Measurements from ENCODE around the gene PPFIBP1. TPM values are rescaled to one million over a fixed set of nuclear protein-coding genes. Genes with fewer than 3 reads are reported as not detected.
"Not testable (repeated sequence)": the region's sequence is repeated elsewhere in the genome, so short reads cannot be mapped to it uniquely, and the experiment has no call there.

PPFIBP1 gene
- total RNA-seq, 4 donors from 2014 or later = 15.3 to 52.9 (median 39.8) TPM

DNA sequence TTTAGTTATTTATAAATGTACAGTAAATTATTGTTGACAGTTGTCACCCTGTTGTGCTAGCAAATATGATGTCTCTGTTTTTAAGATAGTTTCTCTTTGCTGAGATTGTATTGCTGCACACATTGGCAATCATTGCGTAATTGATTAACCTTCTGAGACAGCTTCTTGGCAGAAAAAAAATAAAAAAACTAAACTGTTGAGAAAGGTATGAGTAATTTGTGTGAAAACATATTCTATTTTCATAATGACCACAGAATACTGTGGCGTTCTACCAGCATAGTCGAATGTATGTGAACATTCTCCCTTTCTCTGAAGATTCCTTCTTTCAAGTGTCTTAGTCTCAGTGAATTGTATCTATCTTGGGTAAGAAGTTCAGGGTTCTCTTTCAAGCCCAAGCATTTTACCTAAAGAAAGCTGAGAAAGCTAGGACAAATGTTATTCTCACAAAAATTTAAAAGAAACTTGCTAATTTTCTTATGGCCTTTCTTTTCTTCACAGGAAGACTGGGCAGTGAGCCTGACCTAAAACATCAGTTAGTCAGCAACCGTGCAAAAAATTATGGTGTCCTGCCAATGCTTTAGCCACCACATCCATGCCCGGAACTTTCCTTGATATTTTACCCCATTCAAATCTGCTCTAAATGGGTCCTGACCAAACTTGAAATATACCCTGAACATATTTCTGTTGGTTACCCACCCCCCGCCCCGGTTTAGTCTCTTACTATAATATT lies 103.3 kb downstream of the PPFIBP1 start:
- peaks cover 0 to 8% (median 0%) of the 10 kb centered on the region in 4 donors for H3K4me1 ChIP-seq
- no peaks in the 10 kb centered on the region for H3K9me3 ChIP-seq
- TF ChIP-seq POLR2A (IDR thresholded peaks at IDR 0.05) = no peak
- no peak for TF ChIP-seq EP300 (IDR thresholded peaks at IDR 0.05; ENCODE audit: low read depth)
- TF ChIP-seq, protein P1, sequence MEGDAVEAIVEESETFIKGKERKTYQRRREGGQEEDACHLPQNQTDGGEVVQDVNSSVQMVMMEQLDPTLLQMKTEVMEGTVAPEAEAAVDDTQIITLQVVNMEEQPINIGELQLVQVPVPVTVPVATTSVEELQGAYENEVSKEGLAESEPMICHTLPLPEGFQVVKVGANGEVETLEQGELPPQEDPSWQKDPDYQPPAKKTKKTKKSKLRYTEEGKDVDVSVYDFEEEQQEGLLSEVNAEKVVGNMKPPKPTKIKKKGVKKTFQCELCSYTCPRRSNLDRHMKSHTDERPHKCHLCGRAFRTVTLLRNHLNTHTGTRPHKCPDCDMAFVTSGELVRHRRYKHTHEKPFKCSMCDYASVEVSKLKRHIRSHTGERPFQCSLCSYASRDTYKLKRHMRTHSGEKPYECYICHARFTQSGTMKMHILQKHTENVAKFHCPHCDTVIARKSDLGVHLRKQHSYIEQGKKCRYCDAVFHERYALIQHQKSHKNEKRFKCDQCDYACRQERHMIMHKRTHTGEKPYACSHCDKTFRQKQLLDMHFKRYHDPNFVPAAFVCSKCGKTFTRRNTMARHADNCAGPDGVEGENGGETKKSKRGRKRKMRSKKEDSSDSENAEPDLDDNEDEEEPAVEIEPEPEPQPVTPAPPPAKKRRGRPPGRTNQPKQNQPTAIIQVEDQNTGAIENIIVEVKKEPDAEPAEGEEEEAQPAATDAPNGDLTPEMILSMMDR (IDR thresholded peaks at IDR 0.05) = no peak
- intact Hi-C loops (cut with DNase I; ENCODE audit: low total_unique reads) = no loop called here
- no peaks in the 10 kb centered on the region for H3K36me3 ChIP-seq
- H3K27me3 ChIP-seq = no peaks in the 10 kb centered on the region
- peak overlapping the region in 3 of 4 donors; percentile 3 to 50 (median 19) for H3K27ac ChIP-seq
- in situ Hi-C loops (cut with MboI; ENCODE audit: low pct_ligation_motif_present in 1 of 4, low pct_unique_long_range_greater_than_20kb in 1 of 4, low sequenced_read_pairs in 3 of 4) = no loop called here
- DNase-seq = no peak
- H3K4me3 ChIP-seq = no peak overlapping the region
- WGBS, 2 donors (ENCODE audit: low coverage in 1 of 2) = 57 to 77% methylated on average over 3 to 7 of the region's 7 CpGs

DNA sequence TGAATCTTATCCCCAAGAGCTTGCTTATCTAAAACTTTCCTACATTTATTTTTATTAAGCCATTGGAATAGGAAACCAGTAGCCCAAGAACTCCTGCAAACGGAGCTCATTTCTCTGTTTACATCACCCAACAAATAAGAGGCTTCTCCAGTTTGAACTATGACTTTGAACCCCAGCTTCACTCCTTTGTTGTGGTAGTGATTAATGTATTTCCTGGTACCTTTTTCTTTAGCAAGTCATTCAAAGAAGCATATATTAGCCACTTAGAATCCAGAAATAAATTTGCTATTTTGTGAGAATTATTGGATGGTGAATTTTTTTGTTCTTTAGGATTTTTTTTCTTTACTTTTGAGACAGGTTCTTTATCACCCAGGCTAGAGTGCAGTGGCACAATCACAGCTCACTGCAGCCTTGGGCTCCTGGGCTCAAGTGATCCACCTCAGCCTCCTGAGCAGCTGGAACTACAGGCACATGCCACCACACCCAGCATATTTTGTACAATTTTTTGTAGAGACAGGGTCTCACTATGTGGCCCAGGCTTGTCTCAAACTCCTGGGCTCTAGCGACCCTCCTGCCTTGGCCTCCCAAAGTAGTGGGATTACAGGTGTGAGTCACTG lies 104.0 kb downstream of the PPFIBP1 start:
- WGBS, 2 donors (ENCODE audit: low coverage in 1 of 2) = 25 to 54% methylated on average over 1 to 2 of the region's 2 CpGs
- H3K27me3 ChIP-seq; H3K9me3 ChIP-seq; intact Hi-C loops (cut with DNase I; ENCODE audit: low total_unique reads); DNase-seq; H3K36me3 ChIP-seq; in situ Hi-C loops (cut with MboI; ENCODE audit: low pct_ligation_motif_present in 1 of 4, low pct_unique_long_range_greater_than_20kb in 1 of 4, low sequenced_read_pairs in 3 of 4); H3K4me3 ChIP-seq: not testable (repeated sequence)
- H3K27ac ChIP-seq = peak overlapping the region in 3 of 4 donors; percentile 3 to 50 (median 19)
- peaks cover 0 to 12% (median 0%) of the 10 kb centered on the region in 4 donors for H3K4me1 ChIP-seq

DNA sequence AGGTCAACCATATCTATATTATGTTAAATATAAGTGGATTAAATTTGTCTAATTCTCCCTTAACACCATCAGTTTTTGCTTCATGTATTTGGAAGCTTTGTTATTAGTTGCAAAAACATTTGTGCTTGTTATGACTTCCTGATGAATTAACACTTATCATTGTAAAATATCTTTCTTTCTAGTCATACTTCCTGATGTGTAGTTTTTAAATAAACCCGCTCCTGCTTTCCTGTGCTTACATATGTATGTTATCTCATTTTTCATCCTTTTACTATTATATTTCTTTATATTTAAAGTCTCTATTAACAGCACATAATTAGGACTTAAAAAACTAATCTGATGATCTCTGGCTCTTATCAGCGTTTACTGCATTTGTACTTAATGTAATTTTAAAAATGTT lies 106.2 kb downstream of the PPFIBP1 start:
- H3K4me3 ChIP-seq; DNase-seq; H3K27ac ChIP-seq; H3K9me3 ChIP-seq; H3K36me3 ChIP-seq; intact Hi-C loops (cut with DNase I; ENCODE audit: low total_unique reads); H3K27me3 ChIP-seq: not testable (repeated sequence)
- WGBS, 2 donors (ENCODE audit: low coverage in 1 of 2) = 76 to 84% methylated on average over 2 of the region's 2 CpGs
- in situ Hi-C loops (cut with MboI; ENCODE audit: low pct_ligation_motif_present in 1 of 4, low pct_unique_long_range_greater_than_20kb in 1 of 4, low sequenced_read_pairs in 3 of 4) = loop anchor here in 1 of 4 donors (10.0 kb wide), 1 partner anchor 195 kb away; no protein-coding TSS in a partner anchor
- H3K4me1 ChIP-seq = peaks cover 0 to 12% (median 0%) of the 10 kb centered on the region in 4 donors

DNA sequence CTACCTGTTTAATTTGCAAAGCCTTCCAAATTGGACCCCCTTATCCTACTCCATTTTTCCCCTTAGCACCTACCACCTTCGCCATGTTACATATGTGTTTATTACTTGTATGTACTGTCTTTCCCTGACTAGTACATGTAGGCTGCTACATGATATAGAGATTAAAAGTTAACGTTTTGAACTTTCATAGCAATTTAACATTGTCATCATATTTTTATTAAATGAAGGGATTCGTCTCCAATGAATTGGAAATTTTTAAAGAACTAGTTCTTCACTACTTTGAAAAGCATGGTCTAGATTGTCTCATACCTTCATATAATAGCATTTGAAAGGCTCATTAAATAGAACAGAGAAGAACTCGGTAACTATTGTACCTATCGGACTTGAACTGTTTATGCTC lies 107.4 kb downstream of the PPFIBP1 start:
- H3K9me3 ChIP-seq = no peaks in the 10 kb centered on the region
- no peak for TF ChIP-seq POLR2A (IDR thresholded peaks at IDR 0.05)
- in situ Hi-C loops (cut with MboI; ENCODE audit: low pct_ligation_motif_present in 1 of 4, low pct_unique_long_range_greater_than_20kb in 1 of 4, low sequenced_read_pairs in 3 of 4) = loop anchor here in 1 of 4 donors (10.0 kb wide), 1 partner anchor 197 kb away; no protein-coding TSS in a partner anchor
- no peak overlapping the region for H3K4me3 ChIP-seq
- 87 to 88% methylated on average over 5 of the region's 5 CpGs for WGBS, 2 donors (ENCODE audit: low coverage in 1 of 2)
- H3K27ac ChIP-seq = no peak overlapping the region
- no peaks in the 10 kb centered on the region for H3K36me3 ChIP-seq
- peaks cover 0 to 12% (median 0%) of the 10 kb centered on the region in 4 donors for H3K4me1 ChIP-seq
- no peaks in the 10 kb centered on the region for H3K27me3 ChIP-seq
- no peak for DNase-seq
- intact Hi-C loops (cut with DNase I; ENCODE audit: low total_unique reads) = no loop called here

DNA sequence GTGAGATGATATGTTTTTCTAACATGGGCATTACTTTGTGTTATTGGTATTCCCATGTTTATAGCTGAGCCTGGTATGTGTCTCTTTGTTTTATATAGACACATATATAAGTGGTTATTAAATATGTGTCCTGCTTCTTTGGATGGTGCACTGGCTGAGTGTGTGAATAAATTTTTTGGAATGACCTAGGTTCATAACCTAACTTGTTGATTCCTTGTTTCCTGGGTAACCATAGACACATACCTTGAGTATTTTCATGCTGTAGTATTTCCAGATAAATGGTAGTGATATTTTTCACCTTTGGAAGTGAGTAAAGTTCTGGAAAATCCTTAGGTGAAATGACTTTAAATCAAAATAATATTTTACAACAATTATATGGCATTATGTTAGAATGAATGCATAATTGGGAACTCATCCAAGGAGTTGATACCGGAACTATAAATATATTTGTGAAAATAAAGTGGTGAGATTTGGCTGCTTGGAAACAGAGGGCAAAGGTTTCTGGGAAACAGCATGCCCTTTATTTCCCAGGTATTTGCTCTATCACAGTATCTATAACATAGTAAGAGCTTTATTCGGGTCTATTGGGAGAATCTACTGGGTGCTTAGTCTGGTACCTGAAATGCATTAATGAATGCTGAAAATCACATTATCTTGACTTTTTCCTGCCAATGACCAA lies 107.9 kb downstream of the PPFIBP1 start:
- H3K27ac ChIP-seq = no peak overlapping the region
- no peaks in the 10 kb centered on the region for H3K36me3 ChIP-seq
- H3K4me3 ChIP-seq = no peak overlapping the region
- H3K9me3 ChIP-seq = no peaks in the 10 kb centered on the region
- H3K4me1 ChIP-seq = peaks cover 0 to 12% (median 0%) of the 10 kb centered on the region in 4 donors
- H3K27me3 ChIP-seq = no peaks in the 10 kb centered on the region
- TF ChIP-seq EP300 (IDR thresholded peaks at IDR 0.05; ENCODE audit: low read depth) (no peak), POLR2A (IDR thresholded peaks at IDR 0.05) (no peak), POLR2AphosphoS5 (IDR thresholded peaks at IDR 0.05) (no peak)
- TF ChIP-seq, protein P1 (IDR thresholded peaks at IDR 0.05) = no peak
- intact Hi-C loops (cut with DNase I; ENCODE audit: low total_unique reads) (no loop called here), in situ Hi-C loops (cut with MboI; ENCODE audit: low pct_ligation_motif_present in 1 of 4, low pct_unique_long_range_greater_than_20kb in 1 of 4, low sequenced_read_pairs in 3 of 4) (loop anchor here in 1 of 4 donors (10.0 kb wide), 1 partner anchor 197 kb away; no protein-coding TSS in a partner anchor)
- no peak for DNase-seq
- WGBS, 2 donors (ENCODE audit: low coverage in 1 of 2) = 36 to 54% methylated on average over 2 of the region's 2 CpGs
